GM12878 (cell line): ENCODE results near the gene ITIH5. TPM values are rescaled to one million over a fixed set of nuclear protein-coding genes. Genes with fewer than 3 reads are reported as not detected.

Source experiments
- ATAC-seq: fragments of 200-7000 bp; cut with Tn5 transposase; 3 replicates; pipeline ENCODE4 v1.9.1; 2020; ENCODE audit warnings: mild to moderate bottlenecking, moderate library complexity
- BruUV-seq: library from RNA; stranded (reverse); fragments of 400-500 nt; replicated peaks from 2 replicates; lab custom pipeline; 2021; lab: Mats Ljungman, UMichigan
- CTCF ChIA-PET: fragments of 300-600 bp; sonication (Branson Sonifier 250); formaldehyde crosslinking; extraction: SDS; loops from one replicate; lab custom pipeline; 2021; ENCODE audit warnings: inconsistent platforms; lab: Yijun Ruan, JAX
- POLR2A ChIA-PET: fragments of 350-600 bp; formaldehyde crosslinking; extraction: SDS; loops from one replicate; lab custom pipeline; 2021; ENCODE audit warnings: inconsistent platforms; lab: Charles Lee
- RAD21 ChIA-PET: fragments of 300-600 bp; sonication (Branson Sonifier 250); formaldehyde crosslinking; loops from one replicate; lab custom pipeline; 2023; ENCODE audit warnings: antibody characterized with exemption; ENCODE audit not compliant: unreplicated experiment; lab: Charles Lee
- SMC1A ChIA-PET: fragments of 300-600 bp; sonication (Branson Sonifier 250); formaldehyde crosslinking; loops from one replicate; lab custom pipeline; 2023; ENCODE audit not compliant: unreplicated experiment, uncharacterized antibody; lab: Charles Lee
- DNase-seq: peaks from one replicate; pipeline ENCODE4 v3.0.0-alpha.2; 2011; ENCODE audit warnings: low read depth, low spot score
- FAIRE-seq: peaks from 3 replicates; lab custom pipeline; 2011; peaks lifted over from hg19 to GRCh38; lab: Jason Lieb, UNC
- H2AFZ ChIP-seq: 2 replicates; pipeline ENCODE4 v1.6.0; 2011; ENCODE audit warnings: low read depth, low read length, control low read depth; ENCODE audit not compliant: control insufficient read depth
- H3K27ac ChIP-seq: 2 replicates; pipeline ENCODE4 v1.5.1; 2011; ENCODE audit warnings: control low read depth; ENCODE audit not compliant: control insufficient read depth, insufficient read depth
- H3K27me3 ChIP-seq, 2 experiments: replicated peaks in 1 of 2; 2 replicates each; pipeline versions ENCODE4 v1.6.0 to v1.6.1; 2011; ENCODE audit warnings: low read length in 1 of 2; ENCODE audit not compliant: control insufficient read depth in 2 of 2, insufficient read depth in 2 of 2
- H3K36me3 ChIP-seq, 2 experiments: 2 replicates each; pipeline ENCODE4 v1.5.1; 2011; ENCODE audit warnings: low read length in 1 of 2; ENCODE audit not compliant: control insufficient read depth in 2 of 2, insufficient read depth in 2 of 2
- H3K4me1 ChIP-seq: 2 replicates; pipeline ENCODE4 v1.6.1; 2011; ENCODE audit warnings: mild to moderate bottlenecking, low read length, moderate library complexity, mixed read lengths; ENCODE audit not compliant: control insufficient read depth, insufficient read depth
- H3K4me2 ChIP-seq: 2 replicates; pipeline ENCODE4 v1.6.0; 2011; ENCODE audit warnings: control low read depth; ENCODE audit not compliant: control insufficient read depth, insufficient read depth
- H3K4me3 ChIP-seq: fragments of 200-600 bp; sonication (generic); 2 replicates; pipeline ENCODE4 v1.5.1; 2016
- H3K79me2 ChIP-seq: 2 replicates; pipeline ENCODE4 v1.6.0; 2011; ENCODE audit warnings: low read length; ENCODE audit not compliant: control insufficient read depth, insufficient read depth
- H3K9ac ChIP-seq: 2 replicates; pipeline ENCODE4 v1.8.0; 2011; ENCODE audit warnings: low read length, control low read depth, mixed read lengths; ENCODE audit not compliant: control insufficient read depth, insufficient read depth
- H3K9me3 ChIP-seq: replicated peaks from 3 replicates; pipeline ENCODE4 v1.5.1; 2011; ENCODE audit warnings: mild to moderate bottlenecking, low read length; ENCODE audit not compliant: control insufficient read depth, insufficient read depth
- H4K20me1 ChIP-seq: 2 replicates; pipeline ENCODE4 v1.6.0; 2011; ENCODE audit not compliant: control insufficient read depth, insufficient read depth
- EP300 ChIP-seq, 2 experiments: fragments of 150-350 bp in 1 of 2; IDR thresholded peaks; 2 replicates each; pipeline ENCODE4 v1.6.1; 2011 to 2012; ENCODE audit warnings: low read depth in 2 of 2, low read length in 2 of 2, borderline replicate concordance in 1 of 2, improper control_type of control experiment in 1 of 2, inconsistent platforms in 1 of 2; ENCODE audit not compliant: control insufficient read depth in 1 of 2
- HDAC6 ChIP-seq: fragments of 200-600 bp; sonication (generic); IDR thresholded peaks from one replicate; pipeline ENCODE4 v1.8.0; 2017; ENCODE audit warnings: antibody characterized with exemption; ENCODE audit not compliant: unreplicated experiment
- REST ChIP-seq: IDR thresholded peaks from 2 replicates; pipeline ENCODE4 v1.6.1; 2012; ENCODE audit warnings: mild to moderate bottlenecking, low read depth, low read length
- SKIL ChIP-seq: fragments of 450-650 bp; IDR thresholded peaks from 2 replicates; pipeline ENCODE4 v1.6.1; 2017; ENCODE audit warnings: mild to moderate bottlenecking, low read depth, inconsistent platforms; ENCODE audit not compliant: poor library complexity, severe bottlenecking
- USF2 ChIP-seq: IDR thresholded peaks from 2 replicates; pipeline ENCODE4 v1.6.1; 2011; ENCODE audit warnings: low read depth, low read length, improper control_type of control experiment, borderline replicate concordance
- ZBTB40 ChIP-seq: fragments of 450-650 bp; IDR thresholded peaks from 2 replicates; pipeline ENCODE4 v1.6.1; 2016; ENCODE audit warnings: mild to moderate bottlenecking, moderate library complexity, borderline replicate concordance
- WGBS: methylation state at CpG from one replicate; pipeline ENCODE4 v1.1.6; 2016; ENCODE audit warnings: low lambda C conversion rate; ENCODE audit not compliant: insufficient replicate concordance, insufficient coverage; ENCODE audit errors: missing lambda C conversion rate; 5-methylcytosine and 5-hydroxymethylcytosine counted together
- in situ Hi-C: fragments of 300-500 bp; cut with MboI; formaldehyde crosslinking; loops from 9 replicates; pipeline ENCODE4 v1.14.3; 2018; ENCODE audit warnings: mixed read lengths
- intact Hi-C: fragments of 100-400 bp; cut with micrococcal nuclease; formaldehyde crosslinking; loops from one replicate; pipeline ENCODE4 v1.14.2; 2022; ENCODE audit not compliant: unreplicated experiment
- polyA plus RNA-seq, 11 experiments: library from polyadenylated mRNA; depleted of rRNA in 4 of 11; unstranded in 6 of 11; stranded (reverse) in 5 of 11; fragments of >200 nt; fragmentation: Nextera tagmentation in 4 of 11; fragmentation: Illumina TruSeq in 1 of 11; extraction: Ambion mirVana in 4 of 11; extraction: Trizol in 1 of 11; gene quantifications; 1 replicate in 1 of 11; 2 replicates in 10 of 11; pipeline versions ENCODE4 v1.2.1 to v1.2.3, GENCODE V29; 2011 to 2016; ENCODE audit warnings: inconsistent platforms in 2 of 11, missing spikeins in 2 of 11, low read depth in 1 of 11
- total RNA-seq, 4 experiments: library from RNA; depleted of rRNA in 3 of 4; stranded (reverse); fragments of >200 nt in 3 of 4; fragmentation: Illumina TruSeq in 1 of 4; extraction: Trizol in 1 of 4; gene quantifications; 2 replicates each; pipeline versions ENCODE4 v1.2.1 to v1.2.3, GENCODE V29; 2013 to 2021

Gene ITIH5
- total and polyA plus RNA-seq, 10 of the 15 experiments (the other 5 are each of a cell fraction or from before 2014, with no cell fraction given) = 0.14 to 0.43 (median 0.21) TPM; not detected in 7

- TF ChIP-seq USF2 = no peak
- no peak for TF ChIP-seq ZBTB40
- TF ChIP-seq REST = no peak
- no peak for TF ChIP-seq SKIL
- TF ChIP-seq HDAC6 = no peak
- TF ChIP-seq EP300 (IDR thresholded peaks at IDR 0.05; ENCODE audit: borderline replicate concordance in 1 of 2, control insufficient read depth in 1 of 2, low read depth in 2 of 2, low read length in 2 of 2) = no peak
- no peak for FAIRE-seq
- H3K9me3 ChIP-seq = no peaks in the 10 kb centered on the region
- H3K36me3 ChIP-seq = no peaks in the 10 kb centered on the region
- 39% methylated on average over 3 of the region's 3 CpGs for WGBS
- H3K4me1 ChIP-seq = peaks cover 5% of the 10 kb centered on the region; the same call in 1 of the 2 replicates
- no TSS peak for BruUV-seq
- H3K79me2 ChIP-seq = no peaks in the 10 kb centered on the region
- ChIA-PET CTCF (interaction anchor here (0.8 to 4.8 kb wide), 2 partner anchors 12 to 89 kb away, joined by 3 to 36 read pairs; no protein-coding TSS in a partner anchor), SMC1A (interaction anchor here (0.6 to 1.7 kb wide), 5 partner anchors 12 to 1757 kb away, joined by 3 to 4 read pairs (median 3); no protein-coding TSS in a partner anchor), POLR2A (no interaction called here), RAD21 (no interaction called here)
- intact Hi-C loops (no loop called here), in situ Hi-C loops (no loop called here)
- H3K9ac ChIP-seq = no peak overlapping the region
- H3K27ac ChIP-seq = no peak overlapping the region
- DNase-seq = no peak
- H3K4me2 ChIP-seq = no peak overlapping the region
- no peak for ATAC-seq
- no peak overlapping the region for H3K4me3 ChIP-seq
- H4K20me1 ChIP-seq = no peaks in the 10 kb centered on the region
- no peaks in the 10 kb centered on the region for H3K27me3 ChIP-seq
- H2AFZ ChIP-seq = no peak overlapping the region
Measured at GRCh38 chr10:7537126-7537525, 129.6 kb downstream of the ITIH5 start.
